GM18858 (cell line): ENCODE measurements around the gene SPSB3.
"Not testable (repeated sequence)": the region's sequence is repeated elsewhere in the genome, so short reads cannot be mapped to it uniquely, and the experiment has no call there.

Source experiments
- ATAC-seq: cut with Tn5 transposase; IDR thresholded peaks from one replicate; pipeline ENCODE4 v1.9.1; 2021; ENCODE audit not compliant: unreplicated experiment

Gene SPSB3

DNA sequence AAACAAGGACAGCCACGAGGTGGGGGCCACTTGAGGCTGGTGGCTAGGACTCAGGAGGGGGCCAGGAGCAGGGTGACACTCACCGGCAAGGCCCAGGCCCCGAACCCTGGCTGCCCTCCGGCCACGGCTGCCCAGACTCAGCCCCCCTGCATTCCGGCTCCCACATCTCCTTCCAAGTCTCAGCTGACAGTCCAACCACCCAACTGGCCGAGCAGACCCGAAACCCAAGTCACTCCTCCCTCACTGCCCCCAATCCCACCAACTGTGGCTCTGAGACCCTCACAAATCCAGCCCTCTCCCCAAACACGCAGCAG, 34.9 kb upstream of the SPSB3 start:
- no peak for ATAC-seq

- ATAC-seq: no peak
These were observed 34.3 kb upstream of the SPSB3 start for GRCh38 chr16:1816396-1817275.

GRCh38 chr16:1815461-1815860, 33.1 kb upstream of the SPSB3 start:
- ATAC-seq: no peak

GRCh38 chr16:1812732-1813163, 30.4 kb upstream of the SPSB3 start:
- ATAC-seq: no peak

DNA sequence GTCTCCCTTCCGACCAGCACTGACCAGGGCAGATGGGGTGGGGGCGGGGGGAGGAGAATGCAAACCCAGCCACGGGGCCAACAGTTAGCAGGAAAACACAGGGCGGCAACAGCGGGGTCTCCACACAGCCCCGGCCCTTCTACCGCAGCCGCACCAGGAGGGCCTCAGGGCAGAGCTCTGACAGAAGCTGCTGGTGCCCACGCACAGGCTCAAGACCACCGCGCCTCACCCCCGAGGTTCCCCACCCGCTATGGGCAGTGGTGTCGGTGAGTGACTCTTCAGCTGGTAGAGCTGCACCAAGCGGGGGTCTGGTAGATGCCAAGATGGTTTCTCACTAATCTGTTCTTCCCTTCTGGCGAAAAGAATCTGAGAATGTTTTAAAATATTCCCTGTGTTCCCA, 28.2 kb upstream of the SPSB3 start:
- no peak for ATAC-seq

DNA sequence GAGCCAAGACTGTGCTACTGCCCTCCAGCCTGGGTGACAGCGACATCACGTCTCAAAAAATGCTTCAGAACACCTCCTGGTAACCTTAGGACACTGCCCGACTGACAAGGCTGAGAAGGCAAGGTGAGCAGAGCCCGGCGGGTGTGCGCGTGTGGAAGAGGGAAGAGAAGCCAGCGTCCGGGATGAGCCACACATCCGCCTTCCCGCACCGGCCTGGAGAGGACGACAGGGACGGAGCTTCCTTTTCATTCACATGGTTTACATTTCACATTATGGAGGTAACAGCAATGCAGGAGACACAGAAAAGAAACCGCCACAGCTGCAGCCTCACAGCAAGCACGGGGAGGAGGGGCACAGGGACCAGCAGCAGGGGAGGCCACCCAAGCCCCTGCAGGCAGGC, 27.7 kb upstream of the SPSB3 start:
- no peak for ATAC-seq

DNA sequence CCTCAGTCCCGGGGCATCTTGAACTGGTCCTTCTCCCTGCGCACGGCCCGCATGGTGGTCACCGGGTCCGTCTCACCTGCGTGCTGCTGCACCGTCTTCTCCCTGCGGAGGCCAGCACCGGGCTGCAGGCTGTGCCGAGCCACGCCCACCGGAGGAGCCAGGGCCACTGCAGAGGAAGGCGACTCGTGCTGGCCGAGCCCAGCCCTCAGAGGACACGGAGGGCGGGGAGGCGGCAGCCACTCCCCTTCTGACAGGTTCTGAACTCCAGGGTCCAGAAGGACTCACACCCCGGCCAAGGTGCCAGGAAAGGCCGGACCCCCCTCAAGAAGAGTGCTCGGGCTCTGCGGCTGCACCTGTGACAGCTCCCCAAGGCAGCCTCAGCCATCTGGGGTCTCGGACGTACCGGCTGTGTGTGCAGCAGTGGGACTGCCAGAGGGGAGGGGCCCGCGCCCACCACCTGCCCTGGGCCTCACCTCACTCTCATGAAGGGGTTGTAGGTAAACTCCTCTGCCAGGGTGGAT, 27.0 kb upstream of the SPSB3 start:
- ATAC-seq: no peak

GRCh38 chr16:1808691-1809090, 26.3 kb upstream of the SPSB3 start:
- no peak for ATAC-seq

- no peak for ATAC-seq
These were observed 25.3 kb upstream of the SPSB3 start for GRCh38 chr16:1807626-1808025.

GRCh38 chr16:1800701-1801100, 18.3 kb upstream of the SPSB3 start:
- no peak for ATAC-seq

DNA sequence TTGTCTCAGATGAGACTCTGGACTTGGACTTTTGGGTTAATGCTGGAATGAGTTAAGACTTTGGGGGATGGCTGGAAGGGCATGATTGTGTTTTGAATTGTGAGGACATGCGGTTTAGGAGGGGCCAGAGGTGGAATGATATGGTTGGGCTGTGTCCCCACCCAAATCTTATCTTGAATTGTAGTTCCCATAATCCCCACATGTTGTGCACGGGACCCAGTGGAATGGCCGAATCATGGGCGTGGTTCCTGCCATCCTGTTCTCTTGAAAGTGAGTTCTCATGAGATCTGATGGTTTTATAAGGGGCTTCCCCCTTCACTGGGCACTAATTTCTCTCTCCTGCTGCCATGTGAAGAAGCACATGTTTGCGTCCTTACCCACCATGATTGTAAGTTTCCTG, 16.9 kb upstream of the SPSB3 start:
- not testable (repeated sequence) for ATAC-seq

DNA sequence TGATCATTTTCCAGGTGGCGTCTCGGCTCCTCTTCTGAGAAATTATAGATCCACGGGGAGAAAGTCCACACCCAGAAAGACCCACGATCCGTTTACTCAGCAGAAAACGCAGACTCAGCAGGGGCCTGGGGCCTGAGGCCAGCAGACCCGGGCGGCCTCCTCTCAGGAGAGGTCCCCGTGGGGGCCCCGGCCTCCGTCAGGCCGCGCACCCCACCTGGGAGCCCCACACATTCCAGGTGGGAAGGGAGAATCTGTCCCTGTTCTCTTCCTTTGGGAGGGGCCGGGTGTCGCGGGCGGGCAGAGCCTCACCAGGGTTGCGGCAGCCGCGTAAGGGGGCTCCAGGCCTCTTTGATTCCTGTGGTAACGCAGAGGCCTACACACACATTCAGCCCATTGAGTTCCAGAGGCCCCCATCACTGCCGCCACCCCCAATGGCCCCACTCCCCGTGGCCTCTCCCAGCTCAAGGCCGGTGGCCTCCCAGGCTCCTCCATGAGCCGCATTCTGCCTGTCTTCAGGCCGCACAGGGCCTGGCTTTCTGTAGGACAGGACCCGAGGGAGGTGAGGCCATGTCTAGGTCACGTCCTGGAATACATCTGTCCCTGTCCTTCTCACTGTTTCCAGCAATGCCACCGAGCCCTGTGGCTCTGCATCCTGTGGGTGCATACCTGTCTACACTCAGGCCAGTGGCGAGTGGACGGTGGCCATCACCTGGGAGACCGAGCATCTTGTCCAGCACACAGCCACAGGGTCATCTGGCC, 12.7 kb upstream of the SPSB3 start:
- ATAC-seq: no peak

DNA sequence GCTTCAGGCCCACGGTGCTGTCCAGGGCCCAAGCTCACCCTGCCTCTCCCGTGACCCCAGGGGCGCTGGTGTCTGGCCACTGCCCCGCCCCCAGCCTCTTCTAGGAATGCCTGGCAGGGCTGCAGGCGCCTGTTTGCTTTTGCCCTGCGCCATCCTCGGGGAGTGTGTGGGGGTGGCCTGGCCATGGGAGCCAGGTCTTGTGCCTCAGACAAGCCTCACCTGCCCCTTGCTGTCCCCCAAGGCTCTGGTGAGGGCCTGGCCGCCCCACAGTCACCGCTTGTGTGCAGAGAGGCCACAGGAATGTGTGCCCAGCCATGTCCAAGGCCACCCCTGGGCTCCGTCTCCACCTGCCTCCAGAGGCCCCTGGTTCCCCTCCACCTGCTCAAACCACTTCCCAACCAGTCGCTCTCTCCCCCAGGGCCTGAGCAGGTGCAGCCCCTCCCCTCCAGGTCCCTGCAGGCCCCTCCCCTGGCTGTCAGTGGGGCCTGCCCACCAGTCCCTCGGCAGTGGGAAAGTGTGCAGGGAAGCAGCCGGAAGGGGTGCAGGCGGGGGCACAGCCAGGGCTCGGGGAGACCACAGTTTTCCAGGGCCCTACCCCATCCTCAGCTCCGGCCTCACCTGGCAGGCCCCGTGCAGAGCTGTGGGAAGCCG, 12.0 kb upstream of the SPSB3 start:
- ATAC-seq: no peak

DNA sequence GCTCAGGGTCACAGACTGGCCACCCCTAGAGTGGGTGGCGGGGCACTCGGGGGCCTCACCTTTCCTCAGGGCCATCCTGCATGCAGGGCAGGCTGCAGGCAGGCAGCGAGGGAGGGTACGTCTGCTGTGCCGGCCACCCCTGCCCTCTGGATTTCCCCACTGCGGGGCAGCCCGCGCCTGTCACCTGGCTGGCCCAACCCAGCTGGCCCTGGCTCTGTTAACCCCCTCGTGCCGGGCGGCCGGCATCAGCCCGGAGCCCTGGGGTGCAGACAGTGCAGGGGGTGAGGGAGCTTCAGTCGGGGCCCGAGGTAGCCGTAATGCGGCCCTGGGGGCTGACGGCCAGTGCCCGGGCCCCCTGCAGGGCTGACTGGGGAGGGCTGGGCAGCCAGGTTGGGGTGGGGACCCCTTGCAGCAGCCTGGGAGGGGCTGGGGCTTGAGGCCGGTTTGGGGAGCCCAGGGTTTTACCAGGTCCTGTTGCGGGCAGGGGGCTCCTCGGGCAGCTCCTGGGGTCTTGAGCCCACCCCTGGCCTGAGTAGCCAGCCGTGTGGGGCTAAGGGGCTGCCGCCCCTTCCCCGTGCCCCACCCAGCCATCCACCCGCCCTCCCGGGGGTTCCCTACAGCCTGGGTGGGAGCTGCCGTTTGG, 11.3 kb upstream of the SPSB3 start, which contains the start of gene IGFALS:
IGFALS (minus strand) TSS at position 128 of the 643 bp plus-strand sequence; CDS start at position 75, 53 bp downstream.
- ATAC-seq: no peak

DNA sequence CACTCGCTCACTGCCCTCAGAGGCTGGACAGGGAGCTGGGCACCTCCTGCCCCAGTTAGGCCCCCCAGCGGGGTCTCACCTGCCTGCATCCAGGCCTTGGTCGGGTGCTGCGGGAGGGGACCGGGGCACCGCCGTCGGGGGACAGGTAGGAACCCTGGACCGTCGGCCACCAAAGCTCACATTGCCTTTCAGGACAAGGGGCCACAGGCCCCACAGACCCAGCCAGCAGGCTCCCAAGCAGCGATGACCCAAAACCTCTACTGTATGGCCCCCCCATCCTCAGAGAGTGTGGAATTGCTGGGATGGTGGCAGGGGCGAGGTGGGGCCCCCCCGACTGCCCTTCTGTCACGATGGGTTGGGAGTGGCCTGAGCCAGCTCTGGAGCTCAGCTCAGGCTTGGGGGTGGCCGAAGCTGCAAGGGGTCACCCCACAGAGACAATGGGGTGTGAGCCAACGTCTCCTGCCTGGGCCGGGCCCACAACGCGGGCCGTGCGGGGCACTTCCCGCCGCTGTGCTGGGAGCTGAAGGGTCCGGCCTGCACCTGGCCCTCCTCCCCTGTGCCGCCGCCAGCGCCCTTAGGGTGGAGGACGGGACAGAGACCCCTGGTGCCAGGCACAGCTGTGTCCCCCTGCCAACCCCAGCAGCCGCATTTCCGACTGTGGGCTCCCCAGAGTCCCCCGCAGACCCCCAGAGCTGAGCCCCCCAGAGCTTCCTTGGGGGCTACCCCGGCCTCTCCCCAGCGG, 10.6 kb upstream of the SPSB3 start:
- ATAC-seq: no peak

GRCh38 chr16:1791943-1792812, 9.8 kb upstream of the SPSB3 start:
- no peak for ATAC-seq

DNA sequence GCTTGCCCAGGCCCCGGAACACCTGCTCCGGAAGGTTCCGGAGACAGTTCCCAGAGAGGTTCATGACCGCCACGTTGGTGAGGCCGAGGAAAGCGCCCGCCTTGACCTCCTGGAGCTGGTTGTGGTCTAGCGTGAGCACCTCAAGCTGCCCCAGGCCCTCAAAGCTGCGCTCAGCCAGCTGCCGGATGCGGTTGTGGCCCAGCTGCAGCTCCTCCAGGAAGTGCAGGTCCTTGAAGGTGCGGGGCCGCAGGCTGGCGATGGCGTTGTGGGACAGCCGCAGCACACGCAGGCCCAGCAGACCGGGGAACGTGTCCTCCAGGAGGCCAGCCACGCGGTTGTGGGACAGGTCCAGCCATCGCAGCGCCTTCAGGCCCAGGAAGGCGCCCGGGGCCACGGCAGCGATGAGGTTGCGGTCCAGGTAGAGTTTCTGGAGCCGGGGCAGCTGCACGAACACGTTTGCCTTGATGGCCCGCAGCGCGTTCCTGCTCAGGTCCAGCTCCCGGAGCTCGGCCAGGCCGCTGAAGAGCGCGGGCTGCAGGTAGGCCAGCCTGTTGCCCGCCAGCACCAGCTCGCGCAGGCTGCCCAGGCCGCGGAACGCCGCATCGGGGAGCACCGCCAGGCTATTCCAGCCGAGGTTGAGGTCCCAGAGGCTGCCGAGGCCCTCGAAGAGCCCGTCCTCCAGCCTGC, 9.0 kb upstream of the SPSB3 start:
- ATAC-seq: no peak

DNA sequence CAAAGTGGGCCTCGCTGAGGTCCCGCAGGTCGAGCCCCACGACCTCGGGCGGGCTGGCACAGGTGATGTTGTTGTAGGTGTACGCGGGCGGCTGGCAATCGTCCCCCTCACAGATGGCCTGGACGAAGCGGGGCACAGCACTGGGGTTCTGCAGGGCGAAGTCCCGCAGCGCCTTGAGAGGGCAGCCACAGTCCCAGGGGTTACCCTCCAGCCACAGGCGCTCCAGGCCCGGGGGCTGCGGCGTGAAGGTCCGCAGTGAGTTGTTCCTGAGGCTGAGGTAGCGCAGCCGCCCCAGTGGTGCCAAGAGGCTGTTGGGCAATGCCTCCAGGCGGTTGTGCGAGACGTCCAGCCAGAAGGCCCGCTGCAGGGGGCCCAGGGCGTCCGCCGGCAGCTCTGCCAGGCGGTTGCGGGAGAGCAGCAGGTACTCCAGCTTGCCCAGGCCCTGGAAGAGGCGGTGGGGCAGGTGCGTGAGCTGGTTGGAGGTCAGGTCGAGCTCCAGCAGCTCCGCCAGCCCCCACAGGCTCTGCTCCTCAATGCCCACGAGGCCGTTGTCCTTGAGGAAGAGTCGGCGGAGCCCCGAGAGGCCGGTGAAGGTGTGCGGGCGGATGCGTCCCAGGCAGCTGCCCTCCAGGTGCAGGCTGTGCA, 8.4 kb upstream of the SPSB3 start:
- ATAC-seq: no peak
